Stimulated activated effector memory CD8-positive, alpha-beta T cell treated with anti-CD3 and anti-CD28 coated beads, Interleukin-12 subunit alpha, Interleukin-12 subunit beta, amount 100 ng/mL, for 72 hours (primary cell): ENCODE results near the gene FICD.

Experiments used
- ATAC-seq: fragments of 150-1000 bp; cut with Tn5 transposase; 2 replicates; pipeline ENCODE4 v1.10.0; 2021
- DNase-seq, 2 donors: peaks; one replicate each; pipeline ENCODE4 v3.0.0; 2021 to 2022; ENCODE audit warnings: low spot score in 2 of 2
- H3K27ac Mint-ChIP-seq: one replicate; pipeline ENCODE4 v1.8.0; 2022; ENCODE audit warnings: mild to moderate bottlenecking, mixed read lengths
- H3K36me3 Mint-ChIP-seq: one replicate; pipeline ENCODE4 v1.8.0; 2022; ENCODE audit warnings: mild to moderate bottlenecking, mixed read lengths
- H3K4me1 Mint-ChIP-seq: one replicate; pipeline ENCODE4 v1.8.0; 2022; ENCODE audit warnings: mixed read lengths
- H3K4me3 Mint-ChIP-seq: one replicate; pipeline ENCODE4 v1.8.0; 2022; ENCODE audit warnings: mild to moderate bottlenecking, mixed read lengths
- H3K9me3 Mint-ChIP-seq: one replicate; pipeline ENCODE4 v1.8.0; 2022; ENCODE audit warnings: mixed read lengths

FICD gene

DNA sequence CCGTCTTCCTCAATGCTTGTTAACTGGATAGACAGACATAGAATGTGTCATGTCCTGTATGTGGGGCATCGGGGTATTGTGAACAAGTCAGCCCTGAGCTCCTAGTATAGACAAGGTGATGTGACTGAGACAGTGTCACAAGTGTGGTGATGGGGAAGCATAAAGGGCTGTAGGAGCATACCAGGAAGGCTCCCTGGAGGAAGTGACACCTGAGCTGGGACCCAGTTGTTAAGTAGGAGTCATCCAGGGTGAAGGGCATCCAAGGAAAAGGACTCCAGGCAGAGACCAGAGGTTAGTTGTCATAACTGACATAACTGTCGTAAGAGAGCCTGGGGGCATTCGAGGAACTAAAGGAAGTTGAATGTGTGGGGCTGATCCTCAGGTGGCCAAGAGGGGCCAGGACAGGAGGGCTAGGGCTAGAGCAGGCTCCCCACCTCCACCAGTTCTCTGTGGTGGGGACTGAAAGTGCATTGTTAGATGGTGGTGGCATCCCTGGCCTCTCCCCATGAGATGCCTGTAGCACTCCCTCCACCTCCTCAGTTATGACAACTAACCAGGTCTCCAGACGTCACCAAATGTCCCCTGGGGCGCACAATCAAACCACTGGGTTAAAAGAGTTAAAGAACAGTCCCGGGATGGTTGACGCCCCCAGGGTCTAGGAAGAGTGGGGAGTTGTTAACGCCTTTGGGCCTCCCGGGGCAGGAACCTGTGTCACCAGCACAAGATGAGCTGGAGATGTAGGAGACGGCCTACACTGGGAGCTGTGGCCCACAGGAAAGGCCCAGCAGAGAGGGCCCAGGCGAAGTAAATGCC, 2.4 kb downstream of the FICD start:
- no peak for DNase-seq
- peak overlapping the region; percentile 65 for H3K27ac Mint-ChIP-seq
- peaks cover 30% of the 10 kb centered on the region for H3K4me1 Mint-ChIP-seq
- peak overlapping the region; percentile 89 for H3K4me3 Mint-ChIP-seq
- ATAC-seq = no peak
- peaks cover 83% of the 10 kb centered on the region for H3K36me3 Mint-ChIP-seq
- no peaks in the 10 kb centered on the region for H3K9me3 Mint-ChIP-seq

- Mint-ChIP-seq H3K4me1 (peaks cover 30% of the 10 kb centered on the region), H3K36me3 (peaks cover 90% of the 10 kb centered on the region), H3K9me3 (no peaks in the 10 kb centered on the region), H3K4me3 (no peak overlapping the region), H3K27ac (peak overlapping the region; percentile 65)
- ATAC-seq (no peak), DNase-seq (no peak)
These were observed 3.1 kb downstream of the FICD start for GRCh38 chr12:108518101-108518715.

- H3K4me3 Mint-ChIP-seq = no peak overlapping the region
- peaks cover 30% of the 10 kb centered on the region for H3K4me1 Mint-ChIP-seq
- H3K9me3 Mint-ChIP-seq = no peaks in the 10 kb centered on the region
- no peak for DNase-seq
- no peak for ATAC-seq
- H3K27ac Mint-ChIP-seq = peak overlapping the region; percentile 65
- peaks cover 97% of the 10 kb centered on the region for H3K36me3 Mint-ChIP-seq
These were observed 3.8 kb downstream of the FICD start for GRCh38 chr12:108518716-108519496.

GRCh38 chr12:108519558-108519957, 4.5 kb downstream of the FICD start:
- H3K9me3 Mint-ChIP-seq = no peaks in the 10 kb centered on the region
- peaks cover 24% of the 10 kb centered on the region for H3K4me1 Mint-ChIP-seq
- H3K27ac Mint-ChIP-seq = peak overlapping the region; percentile 54
- ATAC-seq (no peak), DNase-seq (no peak)
- peaks cover 98% of the 10 kb centered on the region for H3K36me3 Mint-ChIP-seq
- H3K4me3 Mint-ChIP-seq = no peak overlapping the region

- DNase-seq = no peak
- ATAC-seq = no peak
- Mint-ChIP-seq H3K4me3 (no peak overlapping the region), H3K27ac (no peak overlapping the region), H3K9me3 (no peaks in the 10 kb centered on the region), H3K36me3 (peaks cover 100% of the 10 kb centered on the region), H3K4me1 (peaks cover 10% of the 10 kb centered on the region)
These were observed 8.3 kb downstream of the FICD start for GRCh38 chr12:108523365-108523764.

GRCh38 chr12:108525681-108526080, 10.6 kb downstream of the FICD start:
- ATAC-seq (no peak), DNase-seq (no peak)
- Mint-ChIP-seq H3K9me3 (no peaks in the 10 kb centered on the region), H3K27ac (peak overlapping the region; percentile 91), H3K36me3 (peaks cover 100% of the 10 kb centered on the region), H3K4me3 (no peak overlapping the region), H3K4me1 (peaks cover 14% of the 10 kb centered on the region)

DNA sequence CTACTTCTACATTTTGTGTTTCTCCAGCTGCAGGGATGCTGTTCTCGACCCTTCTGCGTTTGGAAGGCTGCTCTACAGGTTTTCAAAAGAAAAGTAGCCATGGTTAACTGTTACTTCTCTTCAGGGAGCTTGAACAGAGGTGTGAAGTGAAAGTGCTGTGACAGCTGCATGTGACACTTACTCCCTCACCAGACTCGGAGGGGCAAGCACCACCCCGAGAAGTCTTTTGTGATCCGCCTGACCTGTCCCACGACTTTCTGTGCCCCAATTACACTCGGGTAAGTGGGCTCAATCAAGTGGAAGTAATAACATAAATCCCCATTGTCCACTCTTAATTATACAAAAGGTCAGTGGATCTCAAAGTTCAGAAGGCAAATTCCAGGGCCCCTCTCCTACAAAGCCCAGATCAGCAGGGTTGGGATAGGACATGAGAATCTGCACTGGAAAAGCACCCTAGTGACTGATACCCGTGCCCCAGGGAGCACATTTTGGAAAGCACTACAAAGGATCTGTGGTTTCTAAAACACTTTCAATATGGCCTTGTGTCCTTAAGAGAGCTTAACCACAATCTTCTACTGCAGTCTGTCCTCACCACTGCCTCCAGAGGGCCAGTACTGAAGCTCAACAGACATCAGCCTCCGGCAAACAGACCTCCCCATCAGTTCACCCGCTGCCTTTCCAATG, 11.5 kb downstream of the FICD start:
- no peak for ATAC-seq
- Mint-ChIP-seq H3K4me3 (no peak overlapping the region), H3K9me3 (no peaks in the 10 kb centered on the region), H3K27ac (peak overlapping the region; percentile 91), H3K4me1 (peaks cover 14% of the 10 kb centered on the region), H3K36me3 (peaks cover 100% of the 10 kb centered on the region)
- no peak for DNase-seq

GRCh38 chr12:108527166-108527496, 12.1 kb downstream of the FICD start:
- Mint-ChIP-seq H3K27ac (peak overlapping the region; percentile 91), H3K4me3 (no peak overlapping the region), H3K4me1 (peaks cover 14% of the 10 kb centered on the region), H3K9me3 (no peaks in the 10 kb centered on the region), H3K36me3 (peaks cover 100% of the 10 kb centered on the region)
- DNase-seq (no peak), ATAC-seq (no peak)

DNA sequence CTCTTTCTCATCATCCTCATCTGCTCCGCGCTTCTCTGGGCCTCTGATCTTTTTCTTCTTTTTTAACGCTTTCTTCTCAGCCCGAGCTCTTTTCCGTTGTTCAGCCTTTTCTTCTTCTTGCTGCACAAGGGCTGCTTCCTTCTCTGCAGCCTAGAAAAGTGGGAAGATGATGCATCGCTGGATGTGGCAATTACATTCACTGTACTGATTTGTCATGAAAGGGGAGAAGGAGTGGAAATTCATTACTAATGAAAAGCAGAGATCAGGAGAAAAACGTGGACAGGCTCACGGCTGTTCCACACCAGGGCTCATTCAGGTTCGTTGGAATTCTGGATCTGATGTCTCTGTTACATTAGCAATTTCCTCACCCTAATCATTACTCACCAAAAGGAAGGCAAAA, 15.1 kb downstream of the FICD start:
- no peaks in the 10 kb centered on the region for H3K9me3 Mint-ChIP-seq
- H3K4me1 Mint-ChIP-seq = peaks cover 14% of the 10 kb centered on the region
- H3K4me3 Mint-ChIP-seq = no peak overlapping the region
- ATAC-seq = no peak
- no peak for DNase-seq
- peaks cover 100% of the 10 kb centered on the region for H3K36me3 Mint-ChIP-seq
- no peak overlapping the region for H3K27ac Mint-ChIP-seq

- H3K27ac Mint-ChIP-seq = no peak overlapping the region
- H3K4me1 Mint-ChIP-seq = peaks cover 10% of the 10 kb centered on the region
- H3K9me3 Mint-ChIP-seq = no peaks in the 10 kb centered on the region
- ATAC-seq (no peak), DNase-seq (no peak)
- no peak overlapping the region for H3K4me3 Mint-ChIP-seq
- H3K36me3 Mint-ChIP-seq = peaks cover 100% of the 10 kb centered on the region
These were observed 17.1 kb downstream of the FICD start for GRCh38 chr12:108531929-108532848.

DNA sequence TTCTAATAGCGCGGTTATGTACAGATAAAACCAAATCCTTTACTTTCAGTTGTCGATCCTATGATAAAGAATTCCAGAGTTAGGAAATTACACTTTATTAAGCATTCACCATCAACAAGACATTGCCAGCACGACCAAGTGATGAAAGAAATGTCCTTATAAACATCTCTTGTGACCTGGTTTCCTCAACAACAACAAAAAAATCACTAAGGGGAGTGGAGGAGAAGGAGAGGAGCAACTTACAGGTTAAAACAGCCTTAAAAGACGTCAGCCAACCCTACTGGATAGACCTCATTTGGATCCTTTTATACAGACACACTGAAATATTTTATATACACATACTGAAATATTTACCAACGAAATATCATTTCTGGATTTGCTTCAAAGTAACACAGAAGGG, 23.1 kb downstream of the FICD start:
- no peak overlapping the region for H3K4me3 Mint-ChIP-seq
- no peaks in the 10 kb centered on the region for H3K9me3 Mint-ChIP-seq
- H3K36me3 Mint-ChIP-seq = peaks cover 100% of the 10 kb centered on the region
- no peak overlapping the region for H3K27ac Mint-ChIP-seq
- H3K4me1 Mint-ChIP-seq = peaks cover 19% of the 10 kb centered on the region
- ATAC-seq (no peak), DNase-seq (no peak)

GRCh38 chr12:108538616-108539195, 23.6 kb downstream of the FICD start:
- DNase-seq = no peak
- Mint-ChIP-seq H3K27ac (peak overlapping the region; percentile 10), H3K36me3 (peaks cover 100% of the 10 kb centered on the region), H3K4me3 (no peak overlapping the region), H3K4me1 (peaks cover 19% of the 10 kb centered on the region), H3K9me3 (no peaks in the 10 kb centered on the region)
- ATAC-seq = no peak

- Mint-ChIP-seq H3K9me3 (no peaks in the 10 kb centered on the region), H3K4me3 (no peak overlapping the region), H3K36me3 (peaks cover 100% of the 10 kb centered on the region), H3K27ac (no peak overlapping the region), H3K4me1 (peaks cover 19% of the 10 kb centered on the region)
- ATAC-seq (no peak), DNase-seq (no peak)
These were observed 27.2 kb downstream of the FICD start for GRCh38 chr12:108542320-108542719.

GRCh38 chr12:108543652-108544051, 28.6 kb downstream of the FICD start:
- Mint-ChIP-seq H3K27ac (peak overlapping the region; percentile 46), H3K4me1 (peaks cover 19% of the 10 kb centered on the region), H3K4me3 (no peak overlapping the region), H3K36me3 (peaks cover 100% of the 10 kb centered on the region), H3K9me3 (no peaks in the 10 kb centered on the region)
- DNase-seq = no peak
- no peak for ATAC-seq
